ENCODE data around the gene REC114.
"Not testable (repeated sequence)": the region's sequence is repeated elsewhere in the genome, so short reads cannot be mapped to it uniquely, and the experiment has no call there.

The REC114 gene

DNA sequence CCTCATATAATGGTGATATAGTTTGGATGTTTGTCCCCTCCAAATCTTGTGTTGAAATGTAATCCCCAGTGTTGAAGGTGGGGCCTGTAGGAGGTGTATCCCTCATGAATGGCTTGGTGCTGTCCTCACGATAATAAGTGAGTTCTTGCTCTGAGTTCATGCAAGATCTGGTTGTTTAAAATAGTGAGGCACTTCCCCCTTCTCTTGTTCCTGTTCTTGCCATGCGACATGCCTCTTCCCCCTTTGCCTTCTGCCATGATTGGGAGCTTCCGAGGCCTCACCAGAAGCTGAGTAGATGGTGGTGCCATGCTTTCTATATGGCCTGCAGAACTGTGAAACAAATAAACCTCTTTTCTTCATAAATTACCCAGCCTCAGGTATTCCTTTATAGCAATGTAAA, 39.2 kb downstream of the REC114 start:
- Mint-ChIP-seq H3K36me3 (ENCODE audit: low read depth) (no peaks in the 10 kb centered on the region), H3K4me1 (no peaks in the 10 kb centered on the region), H3K27ac (no peak overlapping the region), H3K9me3 (peaks cover 3% of the 10 kb centered on the region), H3K27me3 (ENCODE audit: low read depth, poor library complexity) (peaks cover 8% of the 10 kb centered on the region), H3K4me3 (no peak overlapping the region)
- no peak for DNase-seq
- TF ChIP-seq, protein P1, sequence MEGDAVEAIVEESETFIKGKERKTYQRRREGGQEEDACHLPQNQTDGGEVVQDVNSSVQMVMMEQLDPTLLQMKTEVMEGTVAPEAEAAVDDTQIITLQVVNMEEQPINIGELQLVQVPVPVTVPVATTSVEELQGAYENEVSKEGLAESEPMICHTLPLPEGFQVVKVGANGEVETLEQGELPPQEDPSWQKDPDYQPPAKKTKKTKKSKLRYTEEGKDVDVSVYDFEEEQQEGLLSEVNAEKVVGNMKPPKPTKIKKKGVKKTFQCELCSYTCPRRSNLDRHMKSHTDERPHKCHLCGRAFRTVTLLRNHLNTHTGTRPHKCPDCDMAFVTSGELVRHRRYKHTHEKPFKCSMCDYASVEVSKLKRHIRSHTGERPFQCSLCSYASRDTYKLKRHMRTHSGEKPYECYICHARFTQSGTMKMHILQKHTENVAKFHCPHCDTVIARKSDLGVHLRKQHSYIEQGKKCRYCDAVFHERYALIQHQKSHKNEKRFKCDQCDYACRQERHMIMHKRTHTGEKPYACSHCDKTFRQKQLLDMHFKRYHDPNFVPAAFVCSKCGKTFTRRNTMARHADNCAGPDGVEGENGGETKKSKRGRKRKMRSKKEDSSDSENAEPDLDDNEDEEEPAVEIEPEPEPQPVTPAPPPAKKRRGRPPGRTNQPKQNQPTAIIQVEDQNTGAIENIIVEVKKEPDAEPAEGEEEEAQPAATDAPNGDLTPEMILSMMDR (IDR thresholded peaks at IDR 0.05), result no peak

DNA sequence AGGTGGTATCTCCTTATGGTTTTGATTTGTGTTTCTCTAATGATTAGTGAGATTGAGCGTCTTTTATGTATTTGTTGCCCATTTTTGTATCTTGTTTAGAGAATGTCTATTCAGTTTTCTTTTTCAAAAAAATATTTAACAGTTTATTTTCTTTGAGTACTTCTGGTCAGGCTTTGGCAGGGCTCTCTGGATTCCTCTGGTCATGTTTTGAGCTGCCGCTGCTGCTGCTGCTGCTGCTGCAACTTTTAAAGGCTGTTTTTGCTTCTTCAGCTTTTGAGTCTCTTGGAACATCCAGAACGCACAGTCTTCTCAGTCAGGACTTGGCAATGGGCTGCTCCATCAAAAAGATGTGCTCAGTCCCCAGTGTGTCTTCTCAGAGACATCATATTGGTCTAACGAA, 40.1 kb downstream of the REC114 start:
- no peak overlapping the region for H3K4me3 Mint-ChIP-seq
- TF ChIP-seq, protein P1 (IDR thresholded peaks at IDR 0.05), result no peak
- no peak for DNase-seq
- peaks cover 8% of the 10 kb centered on the region for H3K27me3 Mint-ChIP-seq (ENCODE audit: low read depth, poor library complexity)
- no peaks in the 10 kb centered on the region for H3K4me1 Mint-ChIP-seq
- H3K27ac Mint-ChIP-seq, result no peak overlapping the region
- no peaks in the 10 kb centered on the region for H3K9me3 Mint-ChIP-seq
- no peaks in the 10 kb centered on the region for H3K36me3 Mint-ChIP-seq (ENCODE audit: low read depth)

DNA sequence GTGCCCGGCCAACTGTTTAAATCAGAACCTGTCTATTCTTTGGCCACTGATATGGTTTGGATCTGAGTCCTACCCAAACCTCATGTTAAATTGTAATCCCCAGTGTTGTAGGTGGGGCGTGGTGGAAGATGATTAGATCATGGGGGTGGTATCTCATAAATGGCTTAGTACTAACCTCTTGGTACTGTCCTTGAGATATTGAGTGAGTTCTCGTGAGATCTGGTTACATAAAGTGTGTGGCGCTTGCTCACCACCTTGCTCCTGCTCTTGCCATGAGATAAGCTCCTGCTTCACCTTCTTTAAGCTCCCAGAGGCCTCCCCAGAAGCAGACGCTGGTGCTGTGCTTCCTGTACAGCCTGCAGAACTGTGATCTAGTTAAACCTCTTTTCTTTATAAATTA, 42.4 kb downstream of the REC114 start:
- H3K9me3 Mint-ChIP-seq, result no peaks in the 10 kb centered on the region
- TF ChIP-seq, protein P1 (IDR thresholded peaks at IDR 0.05), result no peak
- no peaks in the 10 kb centered on the region for H3K36me3 Mint-ChIP-seq (ENCODE audit: low read depth)
- no peak overlapping the region for H3K27ac Mint-ChIP-seq
- peaks cover 11% of the 10 kb centered on the region for H3K27me3 Mint-ChIP-seq (ENCODE audit: low read depth, poor library complexity)
- no peaks in the 10 kb centered on the region for H3K4me1 Mint-ChIP-seq
- DNase-seq, result no peak
- no peak overlapping the region for H3K4me3 Mint-ChIP-seq

DNA sequence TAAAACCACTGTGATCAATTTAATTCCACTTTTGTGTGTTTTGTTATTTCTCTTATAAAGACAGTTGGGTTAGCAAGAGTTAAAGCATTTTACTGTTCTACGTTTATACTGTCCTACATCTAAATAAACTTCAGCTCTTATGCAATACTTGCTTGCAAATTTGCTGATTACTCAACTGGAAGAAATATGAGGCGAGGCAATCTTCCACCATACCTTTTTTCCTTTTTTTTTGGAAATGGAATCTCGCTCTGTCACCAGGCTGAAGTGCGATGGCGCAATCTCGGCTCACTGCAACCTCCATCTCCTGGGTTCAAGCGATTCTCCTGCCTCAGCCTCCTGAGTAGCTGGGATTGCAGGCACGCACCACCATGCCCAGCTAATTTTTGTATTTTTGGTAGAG, 42.9 kb downstream of the REC114 start:
- H3K27me3 Mint-ChIP-seq (ENCODE audit: low read depth, poor library complexity), result peaks cover 11% of the 10 kb centered on the region
- not testable (repeated sequence) for H3K27ac Mint-ChIP-seq; H3K36me3 Mint-ChIP-seq (ENCODE audit: low read depth); H3K4me1 Mint-ChIP-seq; H3K4me3 Mint-ChIP-seq; DNase-seq; H3K9me3 Mint-ChIP-seq

DNA sequence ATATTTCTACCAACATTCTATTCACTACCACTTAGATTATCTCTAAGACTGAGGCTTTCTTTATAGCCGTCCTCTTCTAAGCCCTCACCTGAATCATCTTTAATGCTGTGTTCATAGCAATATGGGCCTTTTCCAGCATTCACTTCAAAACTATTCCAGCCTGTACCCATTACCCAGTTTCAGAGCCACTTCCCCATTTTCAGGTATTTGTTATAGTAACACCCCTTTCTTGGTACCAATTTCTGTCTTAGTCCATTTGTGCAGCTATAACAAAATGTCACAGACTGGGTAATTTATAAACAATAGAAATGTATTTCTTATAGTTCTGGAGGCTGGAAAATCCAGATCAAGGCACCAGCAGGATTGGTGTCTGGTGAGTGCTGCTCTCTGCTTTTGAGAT, 45.7 kb downstream of the REC114 start:
- no peak overlapping the region for H3K4me3 Mint-ChIP-seq
- H3K36me3 Mint-ChIP-seq (ENCODE audit: low read depth), result no peaks in the 10 kb centered on the region

DNA sequence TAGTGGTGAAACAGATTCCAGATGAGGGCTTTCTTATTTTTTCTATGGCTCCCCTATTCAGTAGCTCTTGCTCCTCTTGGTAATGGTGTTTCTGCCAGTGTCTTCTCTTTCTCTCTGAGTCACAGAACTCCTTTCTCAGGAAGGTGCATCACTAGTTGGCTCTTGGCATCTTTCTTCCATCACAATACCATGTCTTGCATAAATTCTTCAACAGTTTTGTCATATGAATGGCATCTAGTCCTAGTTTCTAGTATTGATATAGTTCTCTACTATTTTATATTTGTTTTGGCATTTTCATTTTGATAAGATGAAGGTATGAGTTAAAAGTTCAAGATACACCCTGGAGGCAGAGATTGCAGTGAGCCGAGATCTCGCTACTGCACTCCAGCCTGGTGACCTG, 51.0 kb downstream of the REC114 start:
- TF ChIP-seq, protein P1 (IDR thresholded peaks at IDR 0.05), result no peak
- H3K9me3 Mint-ChIP-seq, result no peaks in the 10 kb centered on the region
- H3K4me1 Mint-ChIP-seq, result no peaks in the 10 kb centered on the region
- H3K36me3 Mint-ChIP-seq (ENCODE audit: low read depth), result no peaks in the 10 kb centered on the region
- H3K27ac Mint-ChIP-seq, result no peak overlapping the region
- DNase-seq, result no peak
- H3K4me3 Mint-ChIP-seq, result no peak overlapping the region
- no peaks in the 10 kb centered on the region for H3K27me3 Mint-ChIP-seq (ENCODE audit: low read depth, poor library complexity)

More for the DNA sequence above, 45.7 kb downstream of the REC114 start:
- Mint-ChIP-seq H3K4me1 (no peaks in the 10 kb centered on the region), H3K27me3 (ENCODE audit: low read depth, poor library complexity) (peaks cover 11% of the 10 kb centered on the region), H3K27ac (no peak overlapping the region), H3K9me3 (no peaks in the 10 kb centered on the region)
- no peak for DNase-seq
- TF ChIP-seq, protein P1 (IDR thresholded peaks at IDR 0.05), result no peak

All from nephron progenitor cell (in vitro differentiated cells).